Stimulated activated naive CD8-positive, alpha-beta T cell treated with anti-CD3 and anti-CD28 coated beads, Interleukin-15, Interleukin-2, amounts not matched to agents 100 ng/mL and 50 ng/mL, for 24 hours (primary cell): Measurements from ENCODE around the gene PATL2.
"Not testable (repeated sequence)": the region's sequence is repeated elsewhere in the genome, so short reads cannot be mapped to it uniquely, and the experiment has no call there.

ENCODE experiments used
- H3K27ac Mint-ChIP-seq: one replicate; pipeline ENCODE4 v1.8.0; 2021; ENCODE audit warnings: mild to moderate bottlenecking, mixed read lengths
- H3K27me3 Mint-ChIP-seq: one replicate; pipeline ENCODE4 v1.8.0; 2021; ENCODE audit warnings: mixed read lengths
- H3K36me3 Mint-ChIP-seq: one replicate; pipeline ENCODE4 v1.8.0; 2021; ENCODE audit warnings: low read depth, mixed read lengths
- H3K4me1 Mint-ChIP-seq: one replicate; pipeline ENCODE4 v1.8.0; 2021; ENCODE audit warnings: low read depth, mixed read lengths
- H3K4me3 Mint-ChIP-seq: one replicate; pipeline ENCODE4 v1.8.0; 2021; ENCODE audit warnings: mild to moderate bottlenecking, mixed read lengths
- H3K9me3 Mint-ChIP-seq: one replicate; pipeline ENCODE4 v1.8.0; 2021; ENCODE audit warnings: mixed read lengths

PATL2 gene

DNA sequence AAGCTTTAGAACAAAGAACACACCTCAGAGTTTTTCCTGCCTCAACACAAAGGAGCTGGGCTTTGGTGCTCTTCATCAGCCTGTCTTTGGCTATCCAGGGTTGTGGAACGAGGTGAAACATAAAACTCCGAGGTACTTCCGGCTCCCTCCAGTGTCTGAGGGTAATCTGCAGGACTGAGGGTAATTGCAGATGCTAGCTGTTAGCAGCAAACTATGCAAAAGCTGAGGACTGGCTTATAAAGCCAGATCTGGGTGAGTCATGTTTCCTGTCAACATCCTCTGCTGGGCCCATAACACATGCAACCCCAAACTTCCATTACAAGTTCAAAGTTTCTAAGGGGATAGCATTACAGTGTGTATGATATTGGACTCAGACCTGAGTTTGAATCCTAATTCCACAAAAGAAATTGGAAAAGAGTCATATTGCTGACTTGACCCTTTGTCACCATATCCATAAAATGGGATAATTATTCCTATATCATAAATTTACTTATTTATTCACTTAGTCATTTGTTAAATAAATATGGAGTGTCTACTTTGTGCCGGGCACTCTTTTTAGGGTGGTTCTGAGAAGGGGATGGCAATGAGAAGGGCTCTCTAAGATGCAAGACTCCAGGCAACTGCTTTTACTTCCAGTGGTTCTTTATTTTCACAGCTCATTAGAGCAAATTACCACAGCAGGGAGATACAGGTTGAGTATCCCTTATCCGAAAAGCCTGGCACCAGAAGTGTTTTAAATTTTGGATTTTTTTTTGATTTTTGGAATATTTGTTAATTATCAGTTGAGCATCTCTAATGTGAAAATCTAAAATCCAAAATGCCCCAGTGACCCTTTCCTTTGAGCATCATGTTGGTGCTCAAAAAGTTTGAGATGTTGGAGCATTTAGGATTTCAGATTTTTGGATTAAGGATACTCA, 15.7 kb upstream of the PATL2 start:
- peaks cover 20% of the 10 kb centered on the region for H3K36me3 Mint-ChIP-seq
- peak overlapping the region; percentile 99 for H3K27ac Mint-ChIP-seq
- peaks cover 73% of the 10 kb centered on the region for H3K4me1 Mint-ChIP-seq

DNA sequence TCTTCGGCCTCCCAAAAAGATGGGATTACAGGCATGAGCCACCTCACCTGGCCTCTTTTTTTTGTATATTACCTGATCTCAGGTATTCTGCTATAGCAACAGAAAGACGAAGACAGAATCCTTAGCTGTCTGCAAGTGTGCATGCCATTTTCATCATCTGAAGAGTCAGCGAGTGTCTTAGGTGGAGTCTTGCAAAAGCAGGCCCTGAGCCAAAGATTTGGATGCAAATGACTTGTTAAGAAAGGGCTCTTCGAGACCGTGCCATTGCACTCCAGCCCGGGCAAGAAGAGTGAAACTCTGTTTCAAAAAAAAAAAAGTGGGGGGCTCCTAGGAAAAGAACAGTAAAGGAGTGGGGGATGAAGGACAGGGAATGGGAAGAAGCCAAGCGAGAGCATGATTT, 15.0 kb upstream of the PATL2 start:
- Mint-ChIP-seq H3K36me3 (peaks cover 13% of the 10 kb centered on the region), H3K4me1 (peaks cover 73% of the 10 kb centered on the region), H3K27ac (peak overlapping the region; percentile 99)

More for the DNA sequence above, 15.7 kb upstream of the PATL2 start:
- Mint-ChIP-seq H3K4me3 (peak overlapping the region; percentile 100), H3K9me3 (no peaks in the 10 kb centered on the region), H3K27me3 (no peaks in the 10 kb centered on the region)

DNA sequence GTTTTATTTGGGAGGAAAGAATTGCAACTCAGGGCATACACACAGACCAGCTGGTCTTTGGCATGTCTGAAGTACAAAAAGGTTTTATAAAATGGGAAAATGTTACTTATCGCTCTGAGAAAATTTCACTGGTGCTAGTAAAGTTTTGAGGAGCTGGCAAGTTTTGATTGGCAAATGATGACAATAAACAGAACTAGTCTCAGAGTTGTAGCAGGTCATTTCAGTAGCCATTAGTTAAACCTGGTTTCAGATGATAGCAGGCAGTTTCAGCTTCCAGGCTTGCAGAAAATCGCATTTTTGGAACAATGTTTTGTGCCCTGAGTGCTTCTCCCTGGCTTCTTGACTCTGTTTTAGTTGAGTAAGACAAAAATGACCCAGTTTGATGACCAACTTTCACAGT, 10.9 kb upstream of the PATL2 start:
- Mint-ChIP-seq H3K36me3 (peaks cover 27% of the 10 kb centered on the region), H3K27me3 (no peaks in the 10 kb centered on the region), H3K4me3 (no peak overlapping the region), H3K27ac (peak overlapping the region; percentile 100), H3K9me3 (no peaks in the 10 kb centered on the region), H3K4me1 (peaks cover 92% of the 10 kb centered on the region)

More for the DNA sequence above, 15.0 kb upstream of the PATL2 start:
- no peaks in the 10 kb centered on the region for H3K9me3 Mint-ChIP-seq
- no peaks in the 10 kb centered on the region for H3K27me3 Mint-ChIP-seq
- peak overlapping the region; percentile 100 for H3K4me3 Mint-ChIP-seq

DNA sequence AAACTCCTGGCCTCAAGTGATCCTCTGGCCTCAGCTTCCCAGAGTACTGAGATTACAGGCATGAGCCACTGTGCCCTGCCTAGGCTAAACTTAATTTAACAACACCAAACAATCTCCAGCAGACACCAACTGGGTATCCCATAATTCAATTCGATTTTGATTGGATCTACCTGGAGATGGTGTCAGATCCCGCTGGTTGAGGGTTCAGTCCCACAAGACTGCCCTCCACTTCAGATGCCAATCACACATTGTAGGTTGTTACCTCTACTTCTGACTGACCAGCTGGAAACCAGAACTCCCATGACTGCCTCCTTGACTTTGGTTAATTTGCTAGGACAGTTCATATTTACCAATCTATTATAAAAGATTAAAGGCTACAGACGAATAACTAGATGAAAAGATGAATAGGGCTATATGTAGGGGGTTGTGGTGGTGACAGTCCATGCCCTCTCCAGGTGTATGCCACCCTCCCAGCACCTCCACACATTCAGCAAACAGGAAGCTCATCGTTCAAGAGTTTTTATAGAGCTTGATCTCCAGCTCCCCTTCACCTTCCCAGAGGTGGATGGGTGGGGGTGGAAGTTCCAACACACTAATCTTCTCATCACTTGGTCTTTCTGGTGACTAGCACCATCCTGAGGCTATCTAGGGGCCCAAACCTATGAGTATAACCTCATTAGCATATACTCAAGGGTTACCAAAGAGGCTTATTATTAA, 9.5 kb upstream of the PATL2 start:
- H3K27ac Mint-ChIP-seq = peak overlapping the region; percentile 100
- no peak overlapping the region for H3K4me3 Mint-ChIP-seq
- H3K36me3 Mint-ChIP-seq = peaks cover 41% of the 10 kb centered on the region
- H3K27me3 Mint-ChIP-seq = no peaks in the 10 kb centered on the region
- no peaks in the 10 kb centered on the region for H3K9me3 Mint-ChIP-seq
- H3K4me1 Mint-ChIP-seq = peaks cover 92% of the 10 kb centered on the region

DNA sequence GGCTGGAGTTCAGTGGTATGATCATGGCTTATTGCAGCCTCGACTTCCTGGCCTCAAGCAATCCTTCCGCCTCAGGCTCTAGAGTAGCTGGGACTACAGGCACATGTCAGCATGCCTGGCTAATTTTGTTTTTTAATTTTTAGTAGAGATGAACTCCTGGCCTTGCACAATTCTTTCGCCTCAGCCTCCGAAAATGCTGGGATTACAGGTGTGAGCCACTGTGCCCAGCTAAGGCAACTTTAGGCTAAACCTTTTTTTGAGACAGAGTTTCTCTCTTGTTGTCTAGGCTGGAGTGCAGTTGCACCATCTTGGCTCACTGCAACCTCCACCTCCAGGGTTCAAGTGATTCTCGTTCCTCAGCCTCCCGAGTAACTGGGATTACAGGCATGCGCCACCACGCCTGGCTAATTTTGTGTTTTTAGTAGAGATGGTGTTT, 8.9 kb upstream of the PATL2 start:
- H3K27ac Mint-ChIP-seq = peak overlapping the region; percentile 100
- H3K36me3 Mint-ChIP-seq = peaks cover 47% of the 10 kb centered on the region

DNA sequence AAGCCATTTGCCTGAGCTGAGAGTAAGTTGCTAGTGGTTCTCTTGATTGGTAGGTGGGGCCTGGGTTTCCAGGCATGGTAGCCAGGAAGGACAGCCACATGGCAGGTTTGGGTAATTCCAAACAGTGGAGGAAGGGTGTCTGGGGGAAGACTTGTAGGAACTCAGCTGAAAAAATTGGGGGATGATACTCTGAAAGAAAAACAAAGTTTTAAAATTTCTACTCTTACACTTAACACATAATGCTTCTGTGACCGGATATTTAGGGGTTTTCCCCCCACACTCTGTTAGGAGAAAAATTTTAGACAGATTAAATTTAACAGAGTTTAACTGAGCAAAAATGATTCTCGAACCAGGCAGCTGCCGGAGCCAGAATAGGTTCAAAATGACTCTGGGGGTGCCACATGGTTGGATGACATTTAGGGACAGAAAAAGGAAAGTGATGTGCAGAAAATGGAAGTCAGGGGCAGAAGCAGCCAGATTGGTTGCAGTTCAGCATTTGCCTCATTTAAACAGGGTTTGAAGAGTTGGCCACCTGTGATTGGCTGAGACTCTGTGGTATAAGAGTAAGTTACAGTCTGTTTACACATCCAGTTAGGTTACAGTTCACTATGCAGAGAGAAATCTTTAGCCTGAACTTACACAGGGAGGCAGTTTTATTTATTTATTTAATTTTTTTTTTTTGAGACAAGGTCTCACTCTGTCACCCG, 8.3 kb upstream of the PATL2 start:
- H3K4me1 Mint-ChIP-seq = peaks cover 93% of the 10 kb centered on the region
- peak overlapping the region; percentile 100 for H3K27ac Mint-ChIP-seq
- no peaks in the 10 kb centered on the region for H3K27me3 Mint-ChIP-seq
- H3K4me3 Mint-ChIP-seq = peak overlapping the region; percentile 52
- no peaks in the 10 kb centered on the region for H3K9me3 Mint-ChIP-seq
- peaks cover 53% of the 10 kb centered on the region for H3K36me3 Mint-ChIP-seq

More for the DNA sequence above, 8.9 kb upstream of the PATL2 start:
- H3K9me3 Mint-ChIP-seq, H3K4me3 Mint-ChIP-seq, H3K27me3 Mint-ChIP-seq: not testable (repeated sequence)
- peaks cover 94% of the 10 kb centered on the region for H3K4me1 Mint-ChIP-seq

DNA sequence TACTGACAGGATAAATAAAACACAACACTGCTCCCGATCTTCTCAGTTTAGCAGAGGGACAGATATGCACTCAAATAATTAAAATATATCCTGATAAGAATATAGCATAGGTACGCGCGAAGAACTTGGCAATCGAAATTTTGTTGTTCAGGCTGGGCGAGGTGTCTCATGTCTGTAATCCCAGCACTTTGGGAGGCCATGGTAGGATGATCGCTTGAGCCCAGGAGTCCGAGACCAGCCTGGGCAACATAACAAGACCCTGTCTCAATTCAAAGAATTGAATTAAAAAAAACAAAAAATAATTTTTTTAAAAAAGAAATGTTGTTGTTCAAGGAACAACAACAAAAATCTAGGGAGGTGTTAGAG, 7.8 kb upstream of the PATL2 start:
- peaks cover 91% of the 10 kb centered on the region for H3K4me1 Mint-ChIP-seq
- no peaks in the 10 kb centered on the region for H3K27me3 Mint-ChIP-seq
- no peaks in the 10 kb centered on the region for H3K9me3 Mint-ChIP-seq
- peak overlapping the region; percentile 52 for H3K4me3 Mint-ChIP-seq
- H3K36me3 Mint-ChIP-seq = peaks cover 58% of the 10 kb centered on the region
- peak overlapping the region; percentile 100 for H3K27ac Mint-ChIP-seq

DNA sequence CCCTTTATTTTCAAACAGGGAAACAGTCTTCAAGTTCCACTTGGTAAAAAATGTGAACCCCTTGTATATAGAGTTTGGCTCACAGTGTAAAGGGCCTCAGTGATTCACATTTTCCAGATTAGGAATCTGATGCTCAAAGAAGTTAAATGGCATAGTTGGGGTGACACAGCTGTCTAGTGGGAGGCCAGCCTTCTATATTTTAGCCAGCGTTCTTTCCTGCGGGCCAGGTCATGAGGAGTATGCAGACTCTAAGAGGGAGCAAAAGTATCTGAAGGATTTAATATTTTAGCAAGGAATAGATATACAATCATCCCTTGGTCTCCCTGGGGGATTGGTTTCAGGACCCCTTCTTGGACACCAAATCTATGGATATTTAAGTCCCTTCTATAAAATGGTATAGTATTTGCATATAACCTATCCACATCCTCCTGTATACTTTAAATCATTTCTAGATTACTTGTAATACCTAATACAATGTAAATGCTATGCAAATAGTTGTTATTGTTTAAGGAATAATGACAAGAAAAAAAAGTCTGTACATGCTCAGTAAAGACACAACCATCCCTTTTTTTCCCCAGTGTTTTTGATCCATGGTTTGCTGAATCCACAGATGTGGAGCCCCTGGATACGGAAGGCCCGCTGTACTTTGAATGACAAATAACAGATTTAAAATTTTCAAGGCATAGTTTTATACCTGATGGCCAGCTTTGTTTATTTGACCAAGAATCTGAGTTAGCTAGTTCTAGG, 7.2 kb upstream of the PATL2 start:
- H3K4me3 Mint-ChIP-seq = peak overlapping the region; percentile 97
- no peaks in the 10 kb centered on the region for H3K9me3 Mint-ChIP-seq
- no peaks in the 10 kb centered on the region for H3K27me3 Mint-ChIP-seq
- peaks cover 86% of the 10 kb centered on the region for H3K4me1 Mint-ChIP-seq
- peak overlapping the region; percentile 100 for H3K27ac Mint-ChIP-seq
- peaks cover 64% of the 10 kb centered on the region for H3K36me3 Mint-ChIP-seq

DNA sequence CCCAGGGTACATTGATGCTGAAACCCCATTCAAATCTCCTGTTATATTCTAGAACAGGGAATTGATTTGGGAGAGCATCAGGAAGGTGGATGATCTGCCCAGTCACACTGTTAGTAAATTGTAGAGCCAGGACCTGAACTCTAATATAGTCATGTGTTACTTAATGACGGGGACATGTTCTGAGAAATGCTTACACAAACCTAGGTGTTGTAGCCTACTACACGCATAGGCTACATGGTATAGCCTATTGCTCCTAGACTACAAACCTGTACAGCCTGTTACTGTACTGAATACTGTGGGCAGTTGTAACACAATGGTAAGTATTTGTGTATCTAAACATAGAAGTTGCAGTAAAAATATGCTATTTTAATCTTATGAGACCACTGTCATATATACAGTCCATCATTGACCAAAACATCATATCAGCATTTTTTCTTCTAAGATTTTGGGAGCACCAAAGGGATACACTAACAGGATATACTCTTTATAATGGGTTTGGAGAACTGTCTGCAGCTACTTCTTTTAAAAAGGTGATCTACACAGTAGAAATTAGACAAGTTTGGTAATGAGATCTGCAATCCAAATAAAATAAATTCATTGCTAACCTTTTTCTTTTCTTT, 6.0 kb upstream of the PATL2 start:
- H3K4me3 Mint-ChIP-seq = peak overlapping the region; percentile 97
- H3K36me3 Mint-ChIP-seq = peaks cover 77% of the 10 kb centered on the region
- H3K9me3 Mint-ChIP-seq = no peaks in the 10 kb centered on the region
- H3K27me3 Mint-ChIP-seq = no peaks in the 10 kb centered on the region
- H3K27ac Mint-ChIP-seq = peak overlapping the region; percentile 100
- H3K4me1 Mint-ChIP-seq = peaks cover 79% of the 10 kb centered on the region

DNA sequence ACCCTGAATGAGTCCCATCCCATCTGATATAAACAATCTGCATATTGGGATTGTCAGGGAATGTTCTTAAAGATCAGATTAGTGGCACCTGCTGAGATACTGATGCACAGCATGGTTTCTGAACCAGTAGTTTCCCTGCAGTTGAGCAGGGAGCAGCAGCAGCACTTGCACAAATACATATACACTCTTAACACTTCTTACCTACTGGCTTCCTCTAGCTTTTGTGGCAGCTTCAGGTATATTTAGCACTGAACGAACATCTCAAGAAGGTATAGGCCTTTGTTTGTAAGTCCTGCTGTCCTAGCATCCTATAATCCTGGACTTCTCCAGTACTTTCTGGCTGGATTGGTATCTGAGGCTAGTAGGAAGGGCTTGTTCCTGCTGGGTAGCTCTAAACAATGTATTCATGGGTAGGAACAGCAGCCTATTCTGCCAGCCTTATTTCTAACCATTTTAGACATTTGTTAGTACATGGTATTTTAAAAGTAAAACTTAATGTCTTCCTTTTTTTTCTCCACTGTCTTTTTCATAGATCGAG, 4.7 kb upstream of the PATL2 start:
- H3K36me3 Mint-ChIP-seq = peaks cover 88% of the 10 kb centered on the region
- peak overlapping the region; percentile 97 for H3K4me3 Mint-ChIP-seq
- peak overlapping the region; percentile 100 for H3K27ac Mint-ChIP-seq
- no peaks in the 10 kb centered on the region for H3K27me3 Mint-ChIP-seq
- H3K9me3 Mint-ChIP-seq = no peaks in the 10 kb centered on the region
- H3K4me1 Mint-ChIP-seq = peaks cover 67% of the 10 kb centered on the region

DNA sequence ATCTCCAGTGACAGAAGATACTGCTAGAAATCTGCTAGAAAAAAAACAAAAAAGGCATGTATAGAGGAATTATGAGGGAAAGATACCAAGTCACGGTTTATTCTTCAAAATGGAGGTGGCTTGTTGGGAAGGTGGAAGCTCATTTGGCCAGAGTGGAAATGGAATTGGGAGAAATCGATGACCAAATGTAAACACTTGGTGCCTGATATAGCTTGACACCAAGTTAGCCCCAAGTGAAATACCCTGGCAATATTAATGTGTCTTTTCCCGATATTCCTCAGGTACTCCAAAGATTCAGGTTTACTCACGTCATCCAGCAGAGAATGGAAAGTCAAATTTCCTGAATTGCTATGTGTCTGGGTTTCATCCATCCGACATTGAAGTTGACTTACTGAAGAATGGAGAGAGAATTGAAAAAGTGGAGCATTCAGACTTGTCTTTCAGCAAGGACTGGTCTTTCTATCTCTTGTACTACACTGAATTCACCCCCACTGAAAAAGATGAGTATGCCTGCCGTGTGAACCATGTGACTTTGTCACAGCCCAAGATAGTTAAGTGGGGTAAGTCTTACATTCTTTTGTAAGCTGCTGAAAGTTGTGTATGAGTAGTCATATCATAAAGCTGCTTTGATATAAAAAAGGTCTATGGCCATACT, 4.1 kb upstream of the PATL2 start:
- H3K36me3 Mint-ChIP-seq = peaks cover 88% of the 10 kb centered on the region
- H3K4me1 Mint-ChIP-seq = peaks cover 61% of the 10 kb centered on the region
- H3K27ac Mint-ChIP-seq = peak overlapping the region; percentile 100
- H3K27me3 Mint-ChIP-seq = no peaks in the 10 kb centered on the region
- peak overlapping the region; percentile 97 for H3K4me3 Mint-ChIP-seq
- no peaks in the 10 kb centered on the region for H3K9me3 Mint-ChIP-seq

DNA sequence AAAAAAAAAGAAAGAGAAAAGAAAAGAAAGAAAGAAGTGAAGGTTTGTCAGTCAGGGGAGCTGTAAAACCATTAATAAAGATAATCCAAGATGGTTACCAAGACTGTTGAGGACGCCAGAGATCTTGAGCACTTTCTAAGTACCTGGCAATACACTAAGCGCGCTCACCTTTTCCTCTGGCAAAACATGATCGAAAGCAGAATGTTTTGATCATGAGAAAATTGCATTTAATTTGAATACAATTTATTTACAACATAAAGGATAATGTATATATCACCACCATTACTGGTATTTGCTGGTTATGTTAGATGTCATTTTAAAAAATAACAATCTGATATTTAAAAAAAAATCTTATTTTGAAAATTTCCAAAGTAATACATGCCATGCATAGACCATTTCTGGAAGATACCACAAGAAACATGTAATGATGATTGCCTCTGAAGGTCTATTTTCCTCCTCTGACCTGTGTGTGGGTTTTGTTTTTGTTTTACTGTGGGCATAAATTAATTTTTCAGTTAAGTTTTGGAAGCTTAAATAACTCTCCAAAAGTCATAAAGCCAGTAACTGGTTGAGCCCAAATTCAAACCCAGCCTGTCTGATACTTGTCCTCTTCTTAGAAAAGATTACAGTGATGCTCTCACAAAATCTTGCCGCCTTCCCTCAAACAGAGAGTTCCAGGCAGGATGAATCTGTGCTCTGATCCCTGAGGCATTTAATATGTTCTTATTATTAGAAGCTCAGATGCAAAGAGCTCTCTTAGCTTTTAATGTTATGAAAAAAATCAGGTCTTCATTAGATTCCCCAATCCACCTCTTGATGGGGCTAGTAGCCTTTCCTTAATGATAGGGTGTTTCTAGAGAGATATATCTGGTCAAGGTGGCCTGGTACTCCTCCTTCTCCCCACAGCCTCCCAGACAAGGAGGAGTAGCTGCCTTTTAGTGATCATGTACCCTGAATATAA, 2.2 kb upstream of the PATL2 start:
- H3K27me3 Mint-ChIP-seq = no peaks in the 10 kb centered on the region
- H3K27ac Mint-ChIP-seq = peak overlapping the region; percentile 100
- peaks cover 81% of the 10 kb centered on the region for H3K36me3 Mint-ChIP-seq
- H3K4me1 Mint-ChIP-seq = peaks cover 56% of the 10 kb centered on the region
- peak overlapping the region; percentile 97 for H3K4me3 Mint-ChIP-seq
- no peaks in the 10 kb centered on the region for H3K9me3 Mint-ChIP-seq
